Cardiac fibroblast (primary cell): ENCODE measurements around the gene INPP1.
"Not testable (repeated sequence)": the region's sequence is repeated elsewhere in the genome, so short reads cannot be mapped to it uniquely, and the experiment has no call there.

Source experiments
- DNase-seq, 2 donors: peaks; one replicate each; pipeline versions ENCODE4 v3.0.0 to v3.0.0-alpha.2; 2010; ENCODE audit warnings: low read depth in 2 of 2
- H3K4me3 ChIP-seq, 2 donors: replicated peaks in 1 of 2; 1 replicate in 1 of 2; 2 replicates in 1 of 2; pipeline ENCODE4 v1.5.1; 2011; ENCODE audit warnings: low read depth in 2 of 2, low read length in 2 of 2, mild to moderate bottlenecking in 2 of 2, moderate library complexity in 1 of 2
- CTCF ChIP-seq: IDR thresholded peaks from one replicate; pipeline ENCODE4 v1.5.1; 2011; ENCODE audit warnings: low read depth, mild to moderate bottlenecking, low read length, inconsistent platforms

The INPP1 gene

GRCh38 chr2:190333928-190334327 lies 9.5 kb upstream of the INPP1 start:
- TF ChIP-seq CTCF, result no peak
- H3K4me3 ChIP-seq, result no peak overlapping the region
- DNase-seq, result no peak

DNA sequence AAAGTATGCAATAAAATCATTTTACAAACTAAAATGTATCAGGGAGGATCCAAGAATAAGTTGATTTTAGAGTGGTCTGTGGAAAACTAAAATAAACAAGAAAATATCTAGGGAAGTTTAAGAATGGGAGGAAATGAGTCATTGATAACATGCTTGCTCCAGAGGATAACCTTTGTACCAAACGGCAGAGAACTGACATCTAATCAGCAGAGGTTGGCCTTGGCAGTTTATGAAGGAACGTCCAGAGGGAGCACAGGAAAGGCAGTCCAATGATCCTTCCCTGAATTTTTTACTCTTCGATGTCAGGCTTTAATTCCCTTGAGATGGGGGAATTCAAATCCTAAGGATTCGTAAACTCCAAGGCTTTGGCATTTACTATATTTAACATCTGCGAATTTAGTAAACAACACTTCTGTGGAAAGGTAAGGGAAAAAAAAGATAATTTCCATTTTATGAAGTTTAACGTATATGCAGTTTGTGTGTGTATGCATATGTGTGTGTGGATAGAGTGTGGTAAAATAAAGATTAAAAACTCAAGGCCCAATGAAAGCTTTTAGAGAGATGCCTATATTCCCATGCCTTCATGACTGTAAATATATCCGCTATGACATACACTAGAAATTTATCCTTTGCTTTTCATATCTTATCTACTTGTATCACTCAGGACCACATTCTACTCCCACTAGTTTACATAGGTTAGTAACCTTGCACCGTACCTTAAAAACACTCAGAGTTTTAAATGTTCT lies 8.7 kb upstream of the INPP1 start:
- TF ChIP-seq CTCF, result no peak
- H3K4me3 ChIP-seq, result no peak overlapping the region
- DNase-seq, result peak in 1 of 2 donors; percentile 49

- no peak for TF ChIP-seq CTCF
- H3K4me3 ChIP-seq, result no peak overlapping the region
- DNase-seq, result no peak
Measured at GRCh38 chr2:190335225-190335559, 8.2 kb upstream of the INPP1 start.

GRCh38 chr2:190335584-190335983 lies 7.8 kb upstream of the INPP1 start:
- not testable (repeated sequence) for DNase-seq, H3K4me3 ChIP-seq

DNA sequence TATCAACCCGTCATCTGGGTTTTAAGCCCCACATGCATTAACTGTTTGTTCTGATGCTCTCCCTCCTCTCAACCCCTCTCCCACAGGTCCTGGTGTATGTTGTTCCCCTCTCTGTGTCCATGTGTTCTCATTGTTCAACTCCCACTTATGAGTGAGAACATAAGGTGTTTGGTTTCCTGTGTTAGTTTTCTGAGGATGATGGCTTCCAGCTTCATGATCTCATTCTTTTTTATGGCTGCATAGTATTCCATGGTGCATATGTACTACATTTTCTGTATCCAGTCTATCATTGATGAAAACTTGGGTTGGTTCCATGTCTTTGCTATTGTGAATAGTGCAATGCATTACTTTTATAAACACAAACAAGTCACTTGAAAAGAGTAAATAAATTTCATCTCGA lies 7.0 kb upstream of the INPP1 start:
- no peak for TF ChIP-seq CTCF
- no peak for DNase-seq
- no peak overlapping the region for H3K4me3 ChIP-seq

DNA sequence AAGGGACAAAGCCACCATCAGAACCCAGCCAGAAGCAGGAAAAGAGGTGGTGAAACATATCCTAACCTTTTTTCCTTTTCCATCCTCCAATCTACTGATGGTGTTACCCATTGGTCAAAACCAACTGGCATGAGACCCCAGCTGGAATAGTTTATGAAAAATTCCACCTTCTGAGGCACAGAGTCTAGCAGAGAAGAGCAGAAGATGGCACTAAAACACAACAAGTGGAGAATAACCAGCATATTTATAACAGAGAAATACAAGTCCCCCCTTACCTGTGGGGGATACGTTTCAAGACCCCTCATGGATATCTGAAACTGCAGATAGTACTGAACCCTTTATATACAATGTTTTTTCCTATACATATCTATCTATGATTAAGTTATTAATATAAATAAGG lies 4.9 kb upstream of the INPP1 start:
- TF ChIP-seq CTCF, result no peak
- DNase-seq, result no peak

DNA sequence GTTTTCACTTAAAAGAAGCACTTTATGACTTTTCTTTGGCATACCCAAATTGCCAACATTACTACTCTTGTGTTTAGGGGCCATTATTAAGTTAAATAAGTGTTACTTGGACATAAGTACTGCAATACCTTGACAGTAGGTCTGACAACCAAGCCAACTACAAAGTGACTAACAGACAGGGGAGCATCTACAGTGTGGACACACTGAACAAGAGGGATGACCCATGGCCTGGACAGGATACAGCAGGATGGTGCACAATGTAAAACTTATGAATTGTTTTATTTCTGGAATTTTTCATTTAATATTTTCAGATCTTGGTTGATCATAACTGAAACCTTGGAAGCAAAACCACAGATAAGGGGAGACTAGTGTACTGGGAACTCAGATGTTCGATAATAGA lies 4.0 kb upstream of the INPP1 start:
- no peak for DNase-seq
- TF ChIP-seq CTCF, result no peak
- H3K4me3 ChIP-seq, result no peak overlapping the region

More for the DNA sequence above, 4.9 kb upstream of the INPP1 start:
- no peak overlapping the region for H3K4me3 ChIP-seq
